Activated CD8-positive, alpha-beta T cell treated with anti-CD3 and anti-CD28 coated beads, Interleukin-2, amount 10 ng/mL, durations not matched to agents 7 days and 5 days (primary cell): ENCODE measurements around the gene ZSWIM6. TPM values are rescaled to one million over a fixed set of nuclear protein-coding genes. Genes with fewer than 3 reads are reported as not detected.
A peak's percentile ranks its signal among the peaks of the same experiment; 100 is the strongest.

Source experiments
- ATAC-seq: fragments of 150-1000 bp; cut with Tn5 transposase; one replicate; pipeline ENCODE4 v1.10.0; 2021; ENCODE audit warnings: moderate library complexity
- CTCF ChIA-PET: fragments of 350-600 bp; sonication (Branson Sonifier 250); formaldehyde crosslinking; loops from one replicate; lab custom pipeline; 2021; ENCODE audit warnings: antibody characterized with exemption; lab: Charles Lee
- POLR2A ChIA-PET: fragments of 350-600 bp; sonication (Branson Sonifier 250); formaldehyde crosslinking; loops from one replicate; lab custom pipeline; 2021; ENCODE audit warnings: antibody characterized with exemption; lab: Charles Lee
- DNase-seq: peaks from one replicate; pipeline ENCODE4 v3.0.0-alpha.2; 2020
- H3K27ac Mint-ChIP-seq: one replicate; pipeline ENCODE4 v1.8.0; 2021; ENCODE audit warnings: mild to moderate bottlenecking, mixed read lengths
- H3K27me3 Mint-ChIP-seq: one replicate; pipeline ENCODE4 v1.8.0; 2021; ENCODE audit warnings: low read depth, mixed read lengths
- H3K36me3 Mint-ChIP-seq: one replicate; pipeline ENCODE4 v1.8.0; 2021; ENCODE audit warnings: low read depth, mixed read lengths
- H3K4me1 Mint-ChIP-seq: one replicate; pipeline ENCODE4 v1.8.0; 2021; ENCODE audit warnings: low read depth, mixed read lengths
- H3K4me3 Mint-ChIP-seq: one replicate; pipeline ENCODE4 v1.8.0; 2021; ENCODE audit warnings: mild to moderate bottlenecking, mixed read lengths
- H3K9me3 Mint-ChIP-seq: one replicate; pipeline ENCODE4 v1.8.0; 2022; ENCODE audit warnings: mixed read lengths; ENCODE audit not compliant: insufficient read depth
- total RNA-seq, 2 experiments: library from RNA; stranded (reverse); gene quantifications; one replicate each; pipeline ENCODE4 v1.2.3, GENCODE V29; 2021

The ZSWIM6 gene
- 1 to 10 TPM; 2.5 to 2.6 TPM for total RNA-seq

GRCh38 chr5:61331407-61332357 is at the start of gene ZSWIM6:
ZSWIM6 (plus strand) TSS chr5:61332258; CDS start chr5:61332273, 15 bp downstream.
- Mint-ChIP-seq H3K9me3 (no peaks in the 10 kb centered on the region), H3K36me3 (peaks cover 10% of the 10 kb centered on the region), H3K4me3 (peak within 1 kb of the TSS; percentile 87), H3K27me3 (peaks cover 40% of the 10 kb centered on the region), H3K4me1 (peaks cover 44% of the 10 kb centered on the region), H3K27ac (peak within 1 kb of the TSS; percentile 94)
- DNase-seq (peak; percentile 99), ATAC-seq (peak; percentile 82)
- CTCF ChIA-PET, result interaction anchor here (1.1 to 2.6 kb wide), 9 partner anchors 12 to 326 kb away, joined by 3 to 10 read pairs (median 4); no protein-coding TSS in a partner anchor
- POLR2A ChIA-PET, result interaction anchor here (0.5 to 1.5 kb wide), 13 partner anchors 8 to 374 kb away, joined by 3 to 5 read pairs (median 3); no protein-coding TSS in a partner anchor

DNA sequence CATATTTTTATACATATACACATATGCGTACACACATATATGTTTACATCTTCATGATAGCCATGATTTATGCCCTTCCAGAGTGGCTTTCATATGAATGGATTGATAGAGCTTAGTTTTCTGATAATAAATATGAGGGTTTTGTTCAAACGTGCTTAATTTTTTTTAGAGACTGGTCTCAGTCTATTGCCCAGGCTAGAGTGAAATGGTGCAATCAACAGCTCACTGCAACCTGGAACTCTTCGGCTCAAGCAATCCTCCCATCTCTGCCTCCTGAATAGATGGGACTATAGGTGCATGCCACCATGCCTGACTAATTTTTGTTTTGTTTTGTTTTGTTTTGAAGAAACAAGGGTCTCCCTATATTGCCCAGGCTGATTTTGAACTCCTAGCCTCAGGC is 48.6 kb upstream of the ZSWIM6 start:
- H3K27me3 Mint-ChIP-seq, result no peaks in the 10 kb centered on the region
- ChIA-PET POLR2A (no interaction called here), CTCF (no interaction called here)
- no peak overlapping the region for H3K4me3 Mint-ChIP-seq
- no peaks in the 10 kb centered on the region for H3K4me1 Mint-ChIP-seq
- ATAC-seq (peak; percentile 48), DNase-seq (no peak)
- no peaks in the 10 kb centered on the region for H3K36me3 Mint-ChIP-seq
- no peak overlapping the region for H3K27ac Mint-ChIP-seq
- no peaks in the 10 kb centered on the region for H3K9me3 Mint-ChIP-seq

GRCh38 chr5:61285531-61285930 is 46.5 kb upstream of the ZSWIM6 start:
- H3K4me1 Mint-ChIP-seq, result no peaks in the 10 kb centered on the region
- DNase-seq, result no peak
- ATAC-seq, result no peak
- H3K9me3 Mint-ChIP-seq, result no peaks in the 10 kb centered on the region
- ChIA-PET POLR2A (interaction anchor here (0.9 kb wide), 1 partner anchor 46 kb away, joined by 3 read pairs; no protein-coding TSS in a partner anchor), CTCF (interaction anchor here (1.6 kb wide), 1 partner anchor 46 kb away, joined by 7 read pairs; the partner anchor contains the start of gene ZSWIM6)
- H3K27ac Mint-ChIP-seq, result no peak overlapping the region
- no peaks in the 10 kb centered on the region for H3K27me3 Mint-ChIP-seq
- no peaks in the 10 kb centered on the region for H3K36me3 Mint-ChIP-seq
- H3K4me3 Mint-ChIP-seq, result no peak overlapping the region

GRCh38 chr5:61286446-61287132 is 45.5 kb upstream of the ZSWIM6 start:
- ATAC-seq (no peak), DNase-seq (no peak)
- Mint-ChIP-seq H3K27ac (no peak overlapping the region), H3K36me3 (no peaks in the 10 kb centered on the region), H3K27me3 (no peaks in the 10 kb centered on the region), H3K4me3 (no peak overlapping the region), H3K9me3 (no peaks in the 10 kb centered on the region), H3K4me1 (peaks cover 4% of the 10 kb centered on the region)
- CTCF ChIA-PET, result no interaction called here
- POLR2A ChIA-PET, result no interaction called here

DNA sequence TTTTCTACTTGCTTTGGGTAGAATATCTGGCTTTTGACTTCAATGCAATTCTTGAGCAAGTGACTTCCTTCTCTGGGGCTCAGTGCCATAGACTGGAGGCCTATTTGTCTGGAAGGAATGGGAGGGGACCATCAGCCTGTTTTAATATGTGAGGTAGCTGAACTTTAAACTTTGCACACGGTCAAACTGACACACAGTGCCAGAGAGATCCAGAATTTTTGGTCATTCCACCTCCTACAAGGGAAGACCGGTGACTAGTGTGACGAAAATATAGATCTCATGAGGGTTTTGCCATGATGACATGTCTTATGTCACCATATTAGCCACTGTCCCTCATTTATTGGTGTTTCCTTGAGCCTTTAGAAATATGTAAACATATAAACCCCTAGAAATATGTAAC is 44.6 kb upstream of the ZSWIM6 start:
- Mint-ChIP-seq H3K27ac (no peak overlapping the region), H3K4me3 (no peak overlapping the region), H3K9me3 (no peaks in the 10 kb centered on the region), H3K4me1 (peaks cover 4% of the 10 kb centered on the region), H3K36me3 (no peaks in the 10 kb centered on the region), H3K27me3 (no peaks in the 10 kb centered on the region)
- ChIA-PET CTCF (no interaction called here), POLR2A (no interaction called here)
- ATAC-seq (no peak), DNase-seq (no peak)

- H3K27me3 Mint-ChIP-seq, result no peaks in the 10 kb centered on the region
- H3K4me3 Mint-ChIP-seq, result no peak overlapping the region
- no peak overlapping the region for H3K27ac Mint-ChIP-seq
- DNase-seq, result no peak
- H3K9me3 Mint-ChIP-seq, result no peaks in the 10 kb centered on the region
- no peak for ATAC-seq
- H3K4me1 Mint-ChIP-seq, result peaks cover 4% of the 10 kb centered on the region
- H3K36me3 Mint-ChIP-seq, result no peaks in the 10 kb centered on the region
- CTCF ChIA-PET, result no interaction called here
- POLR2A ChIA-PET, result interaction anchor here (0.6 kb wide), 1 partner anchor 42 kb away, joined by 3 read pairs; no protein-coding TSS in a partner anchor
Measured at GRCh38 chr5:61289241-61289640, 42.8 kb upstream of the ZSWIM6 start.

DNA sequence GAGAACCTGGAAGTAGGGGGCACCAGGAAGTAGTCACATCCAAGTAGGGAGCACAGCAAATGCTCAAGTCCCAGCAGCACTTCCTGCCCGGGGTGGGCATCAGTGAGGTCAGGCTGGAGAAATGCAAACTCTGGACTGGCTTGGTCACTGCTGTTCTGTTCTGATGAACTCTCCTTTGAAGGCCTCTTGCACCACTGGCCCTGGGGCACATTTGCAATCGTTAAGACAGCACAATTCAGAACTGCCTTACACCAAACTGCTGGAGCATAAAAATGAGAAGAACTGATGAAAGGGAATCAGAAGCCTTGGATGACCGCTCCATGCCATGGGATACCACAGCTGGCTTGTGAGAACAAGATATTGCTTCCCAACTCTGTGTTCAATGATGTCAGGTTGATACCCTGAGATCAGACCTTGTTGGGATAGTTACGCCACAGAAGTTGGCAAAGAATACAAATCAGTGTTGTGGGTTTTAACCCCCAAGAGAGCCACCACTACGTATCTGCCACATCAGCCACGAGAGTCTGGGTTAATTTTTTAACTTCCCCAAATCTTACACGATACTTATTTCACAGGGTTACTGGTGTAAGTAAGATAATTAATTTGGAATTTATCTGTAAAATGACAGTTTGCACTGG is 42.3 kb upstream of the ZSWIM6 start:
- ChIA-PET POLR2A (no interaction called here), CTCF (no interaction called here)
- H3K4me3 Mint-ChIP-seq, result no peak overlapping the region
- DNase-seq (no peak), ATAC-seq (no peak)
- H3K27me3 Mint-ChIP-seq, result no peaks in the 10 kb centered on the region
- H3K4me1 Mint-ChIP-seq, result peaks cover 4% of the 10 kb centered on the region
- H3K9me3 Mint-ChIP-seq, result no peaks in the 10 kb centered on the region
- H3K36me3 Mint-ChIP-seq, result no peaks in the 10 kb centered on the region
- no peak overlapping the region for H3K27ac Mint-ChIP-seq

GRCh38 chr5:61290791-61291210 is 41.3 kb upstream of the ZSWIM6 start:
- Mint-ChIP-seq H3K27ac (no peak overlapping the region), H3K4me3 (no peak overlapping the region), H3K4me1 (peaks cover 4% of the 10 kb centered on the region), H3K36me3 (no peaks in the 10 kb centered on the region), H3K27me3 (peaks cover 3% of the 10 kb centered on the region), H3K9me3 (no peaks in the 10 kb centered on the region)
- ChIA-PET CTCF (interaction anchor here (0.9 kb wide), 1 partner anchor 18 kb away, joined by 3 read pairs; no protein-coding TSS in a partner anchor), POLR2A (no interaction called here)
- ATAC-seq (no peak), DNase-seq (no peak)

DNA sequence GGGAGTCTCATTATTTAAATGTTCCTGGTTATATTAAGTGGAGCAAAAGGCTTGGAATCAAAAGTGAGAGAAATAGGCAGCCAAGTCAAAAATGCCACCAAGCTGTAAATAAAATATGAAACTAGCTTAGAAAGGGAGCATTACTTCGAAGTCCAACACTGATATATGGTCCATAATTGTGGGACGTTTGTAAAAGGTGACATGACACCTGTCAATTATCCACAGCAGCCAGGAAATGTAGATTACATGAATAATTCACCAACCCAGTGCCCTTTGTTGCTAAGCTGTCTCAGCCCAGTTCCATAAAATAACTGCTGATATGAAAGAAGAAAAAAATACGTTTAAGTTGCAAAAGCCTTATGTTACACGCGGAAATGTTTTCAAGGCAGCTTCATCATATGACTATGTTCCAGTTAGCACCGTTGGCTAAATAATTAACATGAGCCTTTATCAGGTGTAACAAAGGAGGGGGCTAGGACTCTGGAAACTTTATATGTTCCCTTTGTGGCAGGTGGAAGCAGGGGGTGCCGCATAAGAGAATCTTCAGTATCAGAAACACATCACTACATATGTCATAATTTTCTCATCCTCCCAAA is 39.9 kb upstream of the ZSWIM6 start:
- no peaks in the 10 kb centered on the region for H3K9me3 Mint-ChIP-seq
- ChIA-PET CTCF (no interaction called here), POLR2A (no interaction called here)
- no peaks in the 10 kb centered on the region for H3K36me3 Mint-ChIP-seq
- H3K4me3 Mint-ChIP-seq, result no peak overlapping the region
- peaks cover 4% of the 10 kb centered on the region for H3K4me1 Mint-ChIP-seq
- DNase-seq, result no peak
- H3K27ac Mint-ChIP-seq, result no peak overlapping the region
- ATAC-seq, result no peak
- peaks cover 3% of the 10 kb centered on the region for H3K27me3 Mint-ChIP-seq

DNA sequence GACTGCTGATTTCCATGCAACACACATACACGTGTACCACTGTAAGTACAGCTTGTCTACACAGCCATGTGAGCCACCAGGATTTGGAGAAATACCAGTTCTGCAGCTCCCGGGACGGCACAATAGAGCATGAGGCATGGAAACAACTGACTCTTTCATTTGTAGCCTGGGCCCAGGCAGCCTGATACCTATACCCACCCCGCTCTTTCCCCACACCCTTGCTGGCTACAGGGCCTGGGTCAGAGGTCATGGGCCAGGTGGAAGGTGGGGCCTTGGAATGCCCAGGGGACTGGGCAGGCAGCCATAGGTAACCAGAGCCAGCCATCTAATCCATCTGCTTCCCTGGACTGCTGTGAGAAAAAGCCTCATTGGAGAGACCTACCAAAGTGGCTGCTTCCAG is 39.0 kb upstream of the ZSWIM6 start:
- no peaks in the 10 kb centered on the region for H3K36me3 Mint-ChIP-seq
- ChIA-PET POLR2A (no interaction called here), CTCF (no interaction called here)
- no peak overlapping the region for H3K4me3 Mint-ChIP-seq
- no peaks in the 10 kb centered on the region for H3K9me3 Mint-ChIP-seq
- H3K27ac Mint-ChIP-seq, result no peak overlapping the region
- ATAC-seq (no peak), DNase-seq (no peak)
- peaks cover 4% of the 10 kb centered on the region for H3K4me1 Mint-ChIP-seq
- H3K27me3 Mint-ChIP-seq, result peaks cover 3% of the 10 kb centered on the region

DNA sequence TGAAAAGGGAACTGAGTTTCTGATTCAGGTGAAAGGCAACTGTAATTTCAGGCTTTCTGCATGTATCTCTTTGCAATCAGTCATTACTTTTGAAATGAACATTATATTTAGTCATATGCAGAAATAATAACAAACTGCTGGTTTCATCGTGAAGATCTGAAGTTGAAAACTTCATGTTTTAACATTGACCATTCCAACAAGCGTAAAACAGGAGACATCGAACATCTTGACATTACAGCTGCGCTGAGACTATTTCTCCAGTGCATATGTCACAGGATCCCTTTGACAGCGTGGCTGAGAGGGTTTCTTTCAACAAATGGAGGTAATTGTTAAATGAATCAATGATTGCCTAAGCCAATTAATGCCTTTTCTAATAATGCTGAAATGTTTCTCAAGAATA is 38.2 kb upstream of the ZSWIM6 start:
- no peak for DNase-seq
- H3K27me3 Mint-ChIP-seq, result peaks cover 3% of the 10 kb centered on the region
- ChIA-PET CTCF (no interaction called here), POLR2A (no interaction called here)
- H3K4me3 Mint-ChIP-seq, result no peak overlapping the region
- H3K9me3 Mint-ChIP-seq, result no peaks in the 10 kb centered on the region
- no peak for ATAC-seq
- H3K4me1 Mint-ChIP-seq, result peaks cover 4% of the 10 kb centered on the region
- no peaks in the 10 kb centered on the region for H3K36me3 Mint-ChIP-seq
- no peak overlapping the region for H3K27ac Mint-ChIP-seq
